T-helper 1 cell treated with Interleukin-12 subunit alpha and Interleukin-12 subunit beta and Interleukin-4 antibody, amounts not matched to agents 30 μg/mL and 1 μg/mL, for 36 hours (primary cell): ENCODE data around the gene AASDH.

Experiments
- H3K27ac Mint-ChIP-seq: one replicate; pipeline ENCODE4 v1.8.0; 2021; ENCODE audit warnings: mild to moderate bottlenecking, mixed read lengths
- H3K27me3 Mint-ChIP-seq: one replicate; pipeline ENCODE4 v1.8.0; 2021; ENCODE audit warnings: low read depth, mixed read lengths
- H3K36me3 Mint-ChIP-seq: one replicate; pipeline ENCODE4 v1.8.0; 2021; ENCODE audit warnings: low read depth, mixed read lengths
- H3K4me1 Mint-ChIP-seq: one replicate; pipeline ENCODE4 v1.8.0; 2021; ENCODE audit warnings: low read depth, mixed read lengths
- H3K4me3 Mint-ChIP-seq: one replicate; pipeline ENCODE4 v1.8.0; 2021; ENCODE audit warnings: mild to moderate bottlenecking, moderate library complexity, mixed read lengths
- H3K9me3 Mint-ChIP-seq: one replicate; pipeline ENCODE4 v1.8.0; 2021; ENCODE audit warnings: mixed read lengths

The AASDH gene

DNA sequence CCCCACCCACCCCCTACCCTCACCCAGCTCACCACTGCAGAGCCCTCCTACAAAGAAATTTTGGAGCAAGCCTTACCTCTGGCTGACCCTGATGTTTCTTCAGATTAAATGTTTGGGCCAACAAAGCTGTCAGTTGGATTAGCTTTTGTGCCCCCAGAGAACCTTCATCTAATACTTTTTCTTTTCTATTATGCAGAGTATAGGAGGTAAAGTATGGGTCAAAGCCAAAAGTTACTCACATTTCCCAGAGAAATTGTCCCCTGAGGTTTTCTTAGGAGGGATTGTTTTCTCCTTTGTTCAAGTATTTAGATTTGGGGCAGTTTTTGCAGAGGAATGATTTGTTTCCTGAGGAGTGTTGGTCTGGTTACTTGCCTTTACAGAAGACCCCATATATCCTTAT lies 69.5 kb downstream of the AASDH start:
- H3K9me3 Mint-ChIP-seq = no peaks in the 10 kb centered on the region
- no peaks in the 10 kb centered on the region for H3K4me1 Mint-ChIP-seq
- H3K4me3 Mint-ChIP-seq = no peak overlapping the region
- no peaks in the 10 kb centered on the region for H3K36me3 Mint-ChIP-seq
- peaks cover 6% of the 10 kb centered on the region for H3K27me3 Mint-ChIP-seq
- no peak overlapping the region for H3K27ac Mint-ChIP-seq

DNA sequence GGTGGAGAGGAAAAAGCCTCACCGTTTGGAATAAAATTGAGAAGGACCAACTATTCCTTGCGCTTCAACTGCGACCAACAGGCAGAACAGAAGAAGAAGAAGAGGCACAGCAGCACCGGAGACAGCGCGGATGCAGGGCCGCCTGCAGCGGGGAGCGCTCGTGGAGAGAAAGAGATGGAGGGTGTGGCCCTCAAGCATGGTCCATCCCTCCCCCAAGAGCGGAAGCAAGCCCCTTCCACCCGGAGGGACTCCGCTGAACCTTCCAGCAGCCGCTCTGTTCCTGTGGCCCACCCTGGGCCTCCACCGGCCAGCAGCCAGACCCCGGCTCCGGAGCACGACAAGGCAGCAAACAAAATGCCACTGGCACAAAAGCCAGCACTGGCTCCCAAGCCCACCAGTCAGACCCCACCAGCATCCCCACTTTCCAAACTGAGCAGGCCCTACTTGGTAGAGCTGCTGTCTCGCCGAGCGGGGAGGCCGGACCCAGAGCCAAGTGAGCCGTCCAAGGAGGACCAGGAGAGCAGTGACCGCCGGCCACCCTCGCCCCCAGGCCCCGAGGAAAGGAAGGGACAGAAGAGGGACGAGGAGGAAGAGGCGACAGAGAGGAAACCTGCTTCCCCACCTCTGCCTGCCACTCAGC lies 71.2 kb downstream of the AASDH start:
- H3K4me1 Mint-ChIP-seq = no peaks in the 10 kb centered on the region
- H3K9me3 Mint-ChIP-seq = no peaks in the 10 kb centered on the region
- H3K36me3 Mint-ChIP-seq = no peaks in the 10 kb centered on the region
- no peak overlapping the region for H3K4me3 Mint-ChIP-seq
- no peaks in the 10 kb centered on the region for H3K27me3 Mint-ChIP-seq
- H3K27ac Mint-ChIP-seq = no peak overlapping the region

DNA sequence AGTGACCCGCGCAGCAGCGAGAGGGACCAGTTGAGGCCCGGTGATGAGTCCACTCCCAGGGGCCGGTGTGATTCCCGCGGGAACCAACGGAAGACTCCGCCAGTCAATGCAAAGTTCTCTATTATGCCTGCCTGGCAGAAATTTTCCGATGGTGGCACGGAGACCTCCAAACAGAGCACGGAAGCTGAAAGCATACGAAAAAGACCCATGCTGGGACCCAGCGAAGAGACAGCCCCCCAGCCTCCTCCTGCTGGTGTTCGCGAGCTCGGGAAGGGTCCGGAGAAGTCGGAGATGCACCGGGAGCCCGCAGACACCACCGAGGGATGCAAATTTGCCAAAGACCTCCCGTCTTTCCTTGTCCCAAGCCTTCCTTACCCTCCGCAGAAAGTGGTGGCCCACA lies 71.7 kb downstream of the AASDH start:
- H3K9me3 Mint-ChIP-seq = no peaks in the 10 kb centered on the region
- no peaks in the 10 kb centered on the region for H3K4me1 Mint-ChIP-seq

DNA sequence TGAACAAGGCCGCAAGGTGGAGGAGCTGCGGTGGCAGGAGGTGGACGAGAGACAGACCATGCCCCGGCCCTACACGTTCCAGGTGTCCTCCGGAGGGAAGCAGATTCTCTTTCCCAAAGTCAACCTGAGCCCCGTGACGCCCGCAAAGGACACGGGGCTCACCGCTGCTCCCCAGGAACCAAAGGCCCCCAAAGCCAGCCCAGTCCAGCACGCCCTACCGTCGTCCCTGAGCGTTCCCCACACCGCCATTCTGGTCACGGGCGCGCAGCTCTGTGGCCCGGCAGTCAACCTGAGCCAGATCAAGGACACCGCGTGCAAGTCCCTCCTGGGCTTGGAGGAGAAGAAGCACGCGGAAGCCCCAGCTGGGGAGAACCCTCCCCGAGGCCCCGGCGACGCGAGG lies 72.2 kb downstream of the AASDH start:
- Mint-ChIP-seq H3K36me3 (no peaks in the 10 kb centered on the region), H3K4me3 (no peak overlapping the region), H3K27me3 (no peaks in the 10 kb centered on the region), H3K4me1 (no peaks in the 10 kb centered on the region), H3K27ac (no peak overlapping the region), H3K9me3 (no peaks in the 10 kb centered on the region)

More for the DNA sequence above, 71.7 kb downstream of the AASDH start:
- no peaks in the 10 kb centered on the region for H3K27me3 Mint-ChIP-seq
- no peak overlapping the region for H3K27ac Mint-ChIP-seq
- no peaks in the 10 kb centered on the region for H3K36me3 Mint-ChIP-seq
- no peak overlapping the region for H3K4me3 Mint-ChIP-seq

DNA sequence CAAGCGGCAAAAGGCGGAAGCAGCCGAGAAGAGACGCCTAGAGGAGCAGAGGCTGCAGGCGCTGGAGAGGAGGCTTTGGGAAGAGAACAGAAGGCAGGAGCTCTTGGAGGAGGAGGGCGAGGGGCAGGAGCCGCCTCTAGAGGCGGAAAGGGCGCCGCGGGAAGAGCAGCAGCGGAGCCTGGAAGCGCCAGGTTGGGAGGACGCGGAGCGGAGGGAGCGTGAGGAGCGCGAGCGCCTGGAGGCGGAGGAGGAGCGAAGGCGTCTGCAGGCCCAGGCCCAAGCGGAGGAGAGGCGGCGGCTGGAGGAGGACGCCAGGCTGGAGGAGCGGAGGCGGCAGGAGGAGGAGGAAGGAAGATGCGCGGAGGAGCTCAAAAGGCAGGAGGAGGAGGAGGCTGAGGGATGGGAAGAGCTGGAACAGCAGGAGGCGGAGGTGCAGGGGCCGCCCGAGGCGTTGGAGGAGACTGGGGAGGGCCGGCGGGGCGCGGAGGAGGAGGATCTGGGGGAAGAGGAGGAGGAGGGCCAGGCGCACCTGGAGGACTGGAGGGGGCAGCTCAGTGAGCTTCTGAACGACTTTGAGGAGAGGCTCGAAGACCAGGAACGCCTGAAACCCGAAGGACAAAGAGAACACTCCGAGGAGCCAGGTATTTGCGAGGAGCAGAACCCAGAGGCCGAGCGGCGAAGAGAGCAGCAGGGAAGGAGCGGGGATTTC lies 72.9 kb downstream of the AASDH start:
- no peak overlapping the region for H3K4me3 Mint-ChIP-seq
- H3K4me1 Mint-ChIP-seq = no peaks in the 10 kb centered on the region
- no peak overlapping the region for H3K27ac Mint-ChIP-seq
- H3K27me3 Mint-ChIP-seq = no peaks in the 10 kb centered on the region
- no peaks in the 10 kb centered on the region for H3K9me3 Mint-ChIP-seq
- H3K36me3 Mint-ChIP-seq = no peaks in the 10 kb centered on the region

DNA sequence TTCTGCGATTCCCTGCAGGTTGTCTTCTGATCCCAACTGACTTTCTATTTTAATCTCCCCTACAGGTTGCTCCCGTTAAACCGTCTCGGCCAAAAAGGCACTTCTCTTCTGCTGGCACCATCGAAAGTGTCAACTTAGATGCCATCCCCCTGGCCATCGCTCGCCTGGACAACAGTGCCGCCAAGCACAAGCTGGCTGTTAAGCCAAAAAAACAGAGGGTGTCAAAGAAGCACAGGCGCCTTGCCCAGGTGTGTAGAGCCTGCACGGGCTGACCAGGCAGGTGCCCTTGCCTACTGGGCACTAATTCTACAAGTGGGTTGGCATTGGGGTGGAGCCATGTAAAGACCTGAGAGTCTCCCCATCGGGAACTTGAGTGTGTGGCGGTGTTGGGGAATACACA lies 74.2 kb downstream of the AASDH start:
- Mint-ChIP-seq H3K4me3 (no peak overlapping the region), H3K9me3 (no peaks in the 10 kb centered on the region), H3K36me3 (no peaks in the 10 kb centered on the region), H3K4me1 (no peaks in the 10 kb centered on the region), H3K27ac (no peak overlapping the region), H3K27me3 (no peaks in the 10 kb centered on the region)

DNA sequence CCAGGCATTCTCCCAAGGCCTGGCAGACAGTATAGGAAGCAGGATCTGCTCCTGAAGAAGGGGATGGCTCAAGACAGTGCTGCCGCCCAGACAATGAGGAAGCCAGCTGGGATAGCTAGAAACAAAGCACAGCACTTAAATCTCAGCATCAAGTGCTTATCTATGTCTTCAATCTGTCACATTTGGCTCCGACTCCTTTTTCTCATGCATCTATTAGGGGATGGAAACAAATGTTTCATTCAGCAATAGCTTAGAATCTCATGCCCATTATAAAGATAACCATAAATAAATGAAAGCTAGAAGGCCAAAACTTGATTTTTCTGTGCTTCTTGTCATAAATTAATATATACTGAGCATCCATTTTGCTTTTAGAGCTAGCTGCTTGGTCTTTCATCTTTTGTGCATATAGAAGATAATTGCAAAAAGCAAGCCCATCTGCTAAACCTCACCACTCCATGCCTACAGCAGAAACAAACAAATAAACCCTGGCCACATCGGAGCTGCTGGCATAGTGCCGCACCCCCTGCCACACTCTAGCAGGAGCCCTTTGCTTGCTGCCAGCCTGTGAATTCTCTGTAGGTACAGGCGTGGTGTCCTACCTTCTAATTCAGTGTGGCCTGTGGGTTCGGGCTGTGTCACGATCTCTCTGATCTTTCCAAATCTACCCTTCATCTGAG lies 75.9 kb downstream of the AASDH start:
- no peaks in the 10 kb centered on the region for H3K4me1 Mint-ChIP-seq
- no peaks in the 10 kb centered on the region for H3K27me3 Mint-ChIP-seq
- no peak overlapping the region for H3K4me3 Mint-ChIP-seq
- no peaks in the 10 kb centered on the region for H3K9me3 Mint-ChIP-seq
- H3K36me3 Mint-ChIP-seq = no peaks in the 10 kb centered on the region
- H3K27ac Mint-ChIP-seq = no peak overlapping the region

DNA sequence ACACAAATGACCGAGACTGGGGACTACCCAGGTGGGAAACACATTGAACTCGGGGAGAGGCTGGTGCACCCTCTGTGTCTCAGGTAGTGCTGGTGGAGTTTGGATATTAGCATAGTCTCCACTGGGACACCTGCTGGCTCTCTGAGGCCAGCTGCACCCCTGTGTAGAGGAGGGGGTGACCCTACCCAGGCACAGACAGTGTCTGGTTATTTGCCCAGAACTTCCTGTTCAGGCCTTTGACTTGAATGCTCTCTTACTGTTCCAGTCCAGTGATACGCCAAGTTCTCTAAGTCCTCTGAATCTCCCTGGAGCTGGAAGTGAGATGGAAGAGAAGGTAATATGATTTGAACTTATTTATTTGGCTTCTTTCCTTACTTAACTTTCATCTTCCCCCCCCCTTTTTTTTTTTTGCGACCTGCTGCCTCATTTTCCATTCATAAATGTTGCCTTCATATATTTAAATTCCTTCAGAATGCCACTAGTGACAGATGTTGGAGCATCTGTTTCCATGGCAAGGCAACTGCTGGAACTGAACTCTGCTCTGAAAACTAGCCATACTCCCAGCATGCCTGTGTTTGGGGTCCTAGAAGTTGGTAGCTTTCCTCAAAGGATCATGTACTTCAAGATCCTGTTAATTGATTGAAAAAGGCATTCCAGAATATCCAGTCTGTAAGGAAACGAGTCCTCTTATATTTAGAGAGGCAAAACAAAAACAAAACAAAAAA lies 76.7 kb downstream of the AASDH start:
- H3K9me3 Mint-ChIP-seq = no peaks in the 10 kb centered on the region
- no peak overlapping the region for H3K27ac Mint-ChIP-seq
- H3K4me3 Mint-ChIP-seq = no peak overlapping the region
- H3K36me3 Mint-ChIP-seq = no peaks in the 10 kb centered on the region
- no peaks in the 10 kb centered on the region for H3K27me3 Mint-ChIP-seq
- H3K4me1 Mint-ChIP-seq = peaks cover 1% of the 10 kb centered on the region

DNA sequence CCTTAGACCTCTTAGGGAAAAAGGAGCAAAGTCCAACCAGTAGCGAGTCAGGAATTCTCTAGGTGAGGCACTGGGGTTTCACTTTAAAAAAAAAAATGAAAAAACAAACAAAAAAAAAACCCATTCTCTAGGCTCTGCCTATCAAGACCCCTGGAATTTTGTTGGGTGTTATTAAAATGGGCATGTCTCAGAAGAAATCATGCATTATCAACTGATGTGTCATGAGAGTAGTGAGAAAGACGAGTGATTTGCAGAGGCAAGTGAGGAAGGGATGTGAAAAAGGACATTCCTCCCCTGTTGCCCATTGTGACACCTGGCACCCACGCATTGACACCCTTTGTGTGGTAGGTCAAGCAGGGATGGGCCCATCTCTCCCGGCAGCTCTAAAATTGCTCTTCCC lies 78.9 kb downstream of the AASDH start:
- H3K36me3 Mint-ChIP-seq = no peaks in the 10 kb centered on the region
- peaks cover 3% of the 10 kb centered on the region for H3K4me1 Mint-ChIP-seq
- H3K4me3 Mint-ChIP-seq = no peak overlapping the region

DNA sequence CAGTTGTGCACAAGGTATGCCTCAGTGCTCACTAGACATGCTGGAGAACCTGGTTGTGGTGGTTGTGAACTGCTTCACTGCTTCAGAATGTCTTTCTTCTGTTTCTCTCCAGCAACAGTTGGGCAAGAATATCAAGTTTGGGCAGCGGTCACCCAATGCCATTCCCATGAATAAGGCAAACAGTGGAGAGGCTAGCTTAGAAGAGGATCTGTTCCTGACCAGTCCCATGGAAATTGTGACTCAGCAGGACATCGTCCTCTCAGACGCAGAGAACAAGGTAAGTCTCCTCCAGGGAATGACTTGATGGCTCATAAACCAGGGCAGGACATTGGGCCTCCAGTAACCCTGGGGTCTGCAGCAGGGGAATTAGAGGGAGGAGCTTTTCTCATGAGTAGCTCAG lies 79.9 kb downstream of the AASDH start:
- Mint-ChIP-seq H3K27ac (no peak overlapping the region), H3K4me3 (no peak overlapping the region), H3K27me3 (peaks cover 5% of the 10 kb centered on the region), H3K36me3 (no peaks in the 10 kb centered on the region), H3K4me1 (peaks cover 3% of the 10 kb centered on the region), H3K9me3 (no peaks in the 10 kb centered on the region)

More for the DNA sequence above, 78.9 kb downstream of the AASDH start:
- Mint-ChIP-seq H3K9me3 (no peaks in the 10 kb centered on the region), H3K27ac (no peak overlapping the region), H3K27me3 (peaks cover 5% of the 10 kb centered on the region)

DNA sequence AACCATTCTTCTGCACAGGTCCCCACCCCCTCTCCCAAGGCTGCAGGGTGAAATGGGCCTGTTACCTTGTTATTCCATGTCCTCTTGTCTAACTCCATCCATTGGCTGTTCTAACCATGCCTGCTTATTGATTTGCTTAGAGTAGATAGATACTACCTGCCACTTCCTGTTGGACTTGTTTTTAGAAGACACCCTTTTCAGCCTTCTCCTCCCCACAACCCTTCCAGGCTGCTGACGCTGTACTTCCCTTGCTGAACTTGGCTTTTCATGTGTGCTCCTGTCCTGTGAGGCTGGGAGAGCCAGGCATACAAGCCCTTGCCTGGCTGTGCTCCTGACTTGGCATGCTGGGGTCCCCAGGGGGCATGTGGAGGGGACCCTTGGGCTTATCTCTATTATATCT lies 81.9 kb downstream of the AASDH start:
- H3K27me3 Mint-ChIP-seq = peaks cover 10% of the 10 kb centered on the region
- no peaks in the 10 kb centered on the region for H3K36me3 Mint-ChIP-seq
- no peaks in the 10 kb centered on the region for H3K9me3 Mint-ChIP-seq
- no peak overlapping the region for H3K4me3 Mint-ChIP-seq
- H3K4me1 Mint-ChIP-seq = peaks cover 9% of the 10 kb centered on the region
- H3K27ac Mint-ChIP-seq = no peak overlapping the region

DNA sequence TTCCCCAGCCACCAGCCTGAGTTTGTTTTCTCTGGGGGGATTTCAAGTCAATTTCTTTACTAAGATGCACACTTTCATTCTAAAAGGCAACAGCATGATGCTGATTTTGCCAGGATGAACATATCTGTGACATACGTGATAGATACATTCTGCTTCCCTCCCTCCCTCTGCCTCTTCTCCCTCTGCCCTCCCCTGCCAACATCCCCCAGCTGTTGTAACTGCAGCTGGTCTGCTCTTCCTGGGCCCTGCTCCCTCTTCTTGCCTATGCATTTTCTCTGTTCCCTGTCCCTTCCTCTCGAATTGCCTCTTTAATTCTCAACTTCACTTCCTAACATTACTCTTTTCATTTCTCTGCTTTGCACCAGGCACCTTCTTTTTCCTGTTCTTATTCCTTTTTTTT lies 83.4 kb downstream of the AASDH start:
- Mint-ChIP-seq H3K27ac (no peak overlapping the region), H3K9me3 (no peaks in the 10 kb centered on the region), H3K4me1 (peaks cover 9% of the 10 kb centered on the region), H3K4me3 (no peak overlapping the region), H3K27me3 (peaks cover 10% of the 10 kb centered on the region), H3K36me3 (no peaks in the 10 kb centered on the region)

DNA sequence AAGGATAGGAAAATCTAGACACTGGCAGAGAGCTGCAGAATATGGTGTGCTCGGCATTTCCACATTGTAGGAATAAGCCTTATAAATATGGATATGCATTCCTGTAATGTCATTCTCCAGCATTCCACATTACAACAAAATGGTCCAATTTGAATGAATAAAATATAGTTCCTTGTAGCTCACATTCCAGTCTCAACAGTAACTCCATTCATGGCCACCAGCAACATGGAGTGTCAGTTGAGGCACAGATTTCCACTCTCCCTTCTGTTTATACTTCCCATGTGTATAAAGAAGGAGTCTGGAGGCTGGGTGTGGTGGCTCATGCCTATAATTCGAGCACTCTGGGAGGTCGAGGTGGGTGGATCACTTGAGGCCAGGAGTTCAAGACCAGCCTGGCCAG lies 84.5 kb downstream of the AASDH start:
- Mint-ChIP-seq H3K27me3 (peaks cover 10% of the 10 kb centered on the region), H3K36me3 (no peaks in the 10 kb centered on the region), H3K9me3 (no peaks in the 10 kb centered on the region), H3K27ac (no peak overlapping the region), H3K4me3 (no peak overlapping the region), H3K4me1 (peaks cover 9% of the 10 kb centered on the region)

DNA sequence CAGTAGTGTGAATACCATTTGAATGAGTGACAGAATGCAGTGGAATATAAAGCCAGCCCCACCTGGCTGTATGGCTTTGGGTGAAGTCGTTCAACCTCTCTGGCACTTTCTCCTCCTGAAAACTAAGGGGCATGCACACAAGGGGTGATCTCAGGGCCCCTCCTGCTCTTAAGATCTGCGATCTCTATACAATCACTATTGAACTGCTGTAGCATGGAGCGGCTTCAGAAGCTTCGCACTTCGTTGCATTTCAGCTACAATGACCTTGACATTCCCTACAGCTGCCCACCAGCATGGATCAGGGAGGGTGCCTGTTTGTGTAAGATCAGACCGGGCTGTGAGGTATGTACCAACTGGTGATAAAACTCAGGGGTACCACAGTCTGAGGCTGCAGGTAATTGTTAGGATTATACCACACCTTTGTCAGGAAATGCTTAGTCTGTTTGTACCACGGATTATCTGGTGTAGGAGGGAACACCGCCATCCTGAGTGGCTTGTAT lies 85.2 kb downstream of the AASDH start:
- H3K4me1 Mint-ChIP-seq = peaks cover 9% of the 10 kb centered on the region
- peaks cover 10% of the 10 kb centered on the region for H3K27me3 Mint-ChIP-seq
- no peaks in the 10 kb centered on the region for H3K36me3 Mint-ChIP-seq
- H3K9me3 Mint-ChIP-seq = no peaks in the 10 kb centered on the region
- H3K4me3 Mint-ChIP-seq = no peak overlapping the region
- no peak overlapping the region for H3K27ac Mint-ChIP-seq
